PC-3 (cell line): ENCODE measurements around the gene ENTREP3. TPM values are rescaled to one million over a fixed set of nuclear protein-coding genes. Genes with fewer than 3 reads are reported as not detected.

ENCODE experiments used
- ATAC-seq: fragments of 200-7000 bp; cut with Tn5 transposase; 2 replicates; pipeline ENCODE4 v1.9.1; 2020; ENCODE audit warnings: mild to moderate bottlenecking, moderate library complexity
- BruUV-seq: library from RNA; stranded (reverse); fragments of 400-500 nt; replicated peaks from 2 replicates; lab custom pipeline; 2021; lab: Mats Ljungman, UMichigan
- CTCF ChIA-PET: fragments of 300-600 bp; sonication (Branson Sonifier 250); formaldehyde crosslinking; loops from one replicate; lab custom pipeline; 2022; ENCODE audit warnings: antibody characterized with exemption; lab: Charles Lee
- POLR2A ChIA-PET: fragments of 300-600 bp; sonication (Branson Sonifier 250); formaldehyde crosslinking; loops from one replicate; lab custom pipeline; 2022; ENCODE audit warnings: antibody characterized with exemption; ENCODE audit not compliant: unreplicated experiment; lab: Charles Lee
- DNase-seq: peaks from one replicate; pipeline ENCODE4 v3.0.0-alpha.2; 2015
- H2AFZ ChIP-seq: fragments of 300-600 bp; sonication (generic); 2 replicates; pipeline ENCODE4 v1.6.0; 2016; ENCODE audit warnings: antibody characterized with exemption, low read length
- H3F3A ChIP-seq: fragments of 300-600 bp; sonication (generic); one replicate; pipeline ENCODE4 v1.6.0; 2017; ENCODE audit warnings: antibody characterized with exemption, low read length, control low read depth, mild to moderate bottlenecking; ENCODE audit not compliant: unreplicated experiment
- H3K27ac ChIP-seq: fragments of 300-600 bp; sonication (generic); 2 replicates; pipeline ENCODE4 v1.5.1; 2016; ENCODE audit warnings: mild to moderate bottlenecking, low read length
- H3K27me3 ChIP-seq: fragments of 300-600 bp; sonication (generic); 2 replicates; pipeline ENCODE4 v1.6.1; 2016; ENCODE audit warnings: low read length, mixed read lengths
- H3K36me3 ChIP-seq: fragments of 300-600 bp; sonication (generic); 2 replicates; pipeline ENCODE4 v1.6.1; 2016; ENCODE audit warnings: low read depth, mixed run types, low read length, mixed read lengths
- H3K4me1 ChIP-seq: fragments of 300-600 bp; sonication (generic); 2 replicates; pipeline ENCODE4 v1.5.1; 2016; ENCODE audit warnings: low read length; ENCODE audit not compliant: insufficient read depth
- H3K4me2 ChIP-seq: fragments of 300-600 bp; sonication (generic); 2 replicates; pipeline ENCODE4 v1.6.0; 2016; ENCODE audit warnings: low read length
- H3K4me3 ChIP-seq: fragments of 300-600 bp; sonication (generic); 2 replicates; pipeline ENCODE4 v1.5.1; 2016; ENCODE audit warnings: mild to moderate bottlenecking, low read length, mixed read lengths
- H3K79me2 ChIP-seq: fragments of 300-600 bp; sonication (generic); 2 replicates; pipeline ENCODE4 v1.6.1; 2017; ENCODE audit warnings: low read length, mixed read lengths
- H3K9ac ChIP-seq: fragments of 300-600 bp; sonication (generic); 2 replicates; pipeline ENCODE4 v1.6.0; 2016; ENCODE audit warnings: mild to moderate bottlenecking, low read length
- H3K9me2 ChIP-seq: fragments of 300-600 bp; sonication (generic); replicated peaks from 2 replicates; pipeline ENCODE4 v1.6.1; 2016; ENCODE audit warnings: mixed run types, low read length, mixed read lengths
- H3K9me3 ChIP-seq: fragments of 300-600 bp; sonication (generic); 2 replicates; pipeline ENCODE4 v1.6.1; 2016; ENCODE audit warnings: low read length, mixed read lengths
- H4K20me1 ChIP-seq: fragments of 300-600 bp; sonication (generic); 2 replicates; pipeline ENCODE4 v1.6.1; 2016; ENCODE audit warnings: low read length, mixed read lengths
- CTCF ChIP-seq: fragments of 300-600 bp; sonication (generic); conservative IDR thresholded peaks from 2 replicates; pipeline ENCODE4 v1.5.1; 2017; ENCODE audit warnings: antibody characterized with exemption, low read depth, mild to moderate bottlenecking, low read length
- EZH2 ChIP-seq: fragments of 300-600 bp; sonication (generic); IDR thresholded peaks from one replicate; pipeline ENCODE4 v1.6.1; 2017; ENCODE audit warnings: antibody characterized with exemption, mild to moderate bottlenecking, low read length; ENCODE audit not compliant: unreplicated experiment
- EZH2phosphoT487 ChIP-seq: fragments of 300-600 bp; sonication (generic); IDR thresholded peaks from 2 replicates; pipeline ENCODE4 v1.6.1; 2018; ENCODE audit warnings: mild to moderate bottlenecking, antibody characterized with exemption, low read length, borderline replicate concordance
- intact Hi-C: fragments of 100-400 bp; cut with micrococcal nuclease; formaldehyde crosslinking; loops from 2 replicates; pipeline ENCODE4 v1.9.0; 2023
- total RNA-seq: library from RNA; depleted of rRNA; stranded (reverse); fragments of >200 nt; gene quantifications from 2 replicates; pipeline ENCODE4 v1.2.3, GENCODE V29; 2014

ENTREP3 gene
- total RNA-seq, 1 experiment from 2014 or later = 30.9 TPM

GRCh38 chr1:155284476-155284875, 29.2 kb upstream of the ENTREP3 start:
- Histone ChIP-seq H3K27me3 (no peaks in the 10 kb centered on the region), H3K4me2 (no peak overlapping the region), H3K4me1 (no peaks in the 10 kb centered on the region), H3K27ac (no peak overlapping the region), H3K4me3 (no peak overlapping the region), H3K9ac (no peak overlapping the region), H3K9me3 (no peaks in the 10 kb centered on the region), H3K79me2 (no peaks in the 10 kb centered on the region), H3K9me2 (no peaks in the 10 kb centered on the region), H2AFZ (no peak overlapping the region), H4K20me1 (no peaks in the 10 kb centered on the region), H3F3A (no peaks in the 10 kb centered on the region), H3K36me3 (no peaks in the 10 kb centered on the region)
- intact Hi-C loops = no loop called here
- no peak for TF ChIP-seq EZH2phosphoT487
- TF ChIP-seq CTCF = no peak
- TF ChIP-seq EZH2 = no peak
- ATAC-seq (no peak), DNase-seq (no peak)
- no TSS peak for BruUV-seq
- ChIA-PET POLR2A (no interaction called here), CTCF (no interaction called here)

GRCh38 chr1:155282488-155283091, 27.3 kb upstream of the ENTREP3 start:
- Histone ChIP-seq H3K4me1 (peaks cover 6% of the 10 kb centered on the region; the same call in 1 of the 2 replicates), H3K27ac (no peak overlapping the region), H4K20me1 (no peaks in the 10 kb centered on the region), H3F3A (no peaks in the 10 kb centered on the region), H2AFZ (no peak overlapping the region), H3K4me2 (no peak overlapping the region), H3K36me3 (no peaks in the 10 kb centered on the region), H3K79me2 (no peaks in the 10 kb centered on the region), H3K27me3 (no peaks in the 10 kb centered on the region), H3K9me3 (no peaks in the 10 kb centered on the region), H3K9ac (no peak overlapping the region), H3K9me2 (no peaks in the 10 kb centered on the region), H3K4me3 (no peak overlapping the region)
- no TSS peak for BruUV-seq
- intact Hi-C loops = no loop called here
- ChIA-PET CTCF (no interaction called here), POLR2A (no interaction called here)
- no peak for ATAC-seq
- TF ChIP-seq EZH2 (no peak), EZH2phosphoT487 (no peak), CTCF (no peak)
- DNase-seq = no peak

GRCh38 chr1:155279268-155279667, 24.0 kb upstream of the ENTREP3 start:
- Histone ChIP-seq H3K4me1 (peaks cover 6% of the 10 kb centered on the region; the same call in 1 of the 2 replicates), H3K9me3 (no peaks in the 10 kb centered on the region), H3K4me3 (no peak overlapping the region), H3K9me2 (no peaks in the 10 kb centered on the region), H3K79me2 (no peaks in the 10 kb centered on the region), H4K20me1 (no peaks in the 10 kb centered on the region), H3K36me3 (no peaks in the 10 kb centered on the region), H3K9ac (no peak overlapping the region), H3F3A (no peaks in the 10 kb centered on the region), H3K4me2 (no peak overlapping the region), H3K27me3 (no peaks in the 10 kb centered on the region), H3K27ac (no peak overlapping the region), H2AFZ (no peak overlapping the region)
- intact Hi-C loops = no loop called here
- POLR2A ChIA-PET = no interaction called here
- no peak for DNase-seq
- CTCF ChIA-PET = interaction anchor here (0.6 kb wide), 1 partner anchor 393 kb away, joined by 3 read pairs; no protein-coding TSS in a partner anchor
- BruUV-seq = no TSS peak
- TF ChIP-seq EZH2phosphoT487 (no peak), CTCF (no peak), EZH2 (no peak)
- ATAC-seq = no peak
